ENCODE results near the gene CDK5.
"Not testable (repeated sequence)": the region's sequence is repeated elsewhere in the genome, so short reads cannot be mapped to it uniquely, and the experiment has no call there.

The CDK5 gene

DNA sequence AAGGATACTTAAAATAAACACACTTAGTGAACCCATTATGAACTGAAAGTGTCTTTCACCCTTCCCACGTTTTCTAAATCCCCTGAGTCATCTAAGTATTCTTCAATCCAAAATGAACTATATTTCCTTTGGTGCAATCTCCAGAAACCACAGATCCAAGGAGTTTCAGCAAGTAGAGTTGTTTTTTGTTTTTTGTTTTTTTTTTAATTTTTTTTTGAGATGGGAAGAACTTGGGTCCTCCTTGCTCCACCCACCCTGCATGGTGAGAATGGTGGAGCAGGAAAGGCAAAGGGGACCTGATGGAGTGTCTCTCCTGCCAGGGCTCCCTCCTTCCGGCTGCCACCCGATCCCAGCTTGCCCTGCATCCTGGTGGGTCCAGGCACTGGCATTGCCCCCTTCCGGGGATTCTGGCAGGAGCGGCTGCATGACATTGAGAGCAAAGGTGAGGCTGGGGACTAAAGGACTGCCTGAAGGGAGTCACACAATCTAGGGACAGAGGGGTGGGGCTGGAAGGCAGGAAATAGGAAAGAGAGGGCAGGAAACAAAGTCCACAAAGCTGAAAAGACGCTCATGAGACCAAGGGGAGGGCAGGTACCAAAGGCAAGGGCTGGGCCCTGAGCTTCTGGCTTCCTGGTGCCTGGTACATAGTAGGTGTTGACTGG lies 45.5 kb downstream of the CDK5 start:
- DNase-seq: no peak

GRCh38 chr7:151011616-151012015 lies 46.1 kb downstream of the CDK5 start:
- DNase-seq: not testable (repeated sequence)

- no peak for DNase-seq
Measured at GRCh38 chr7:151011097-151011409, 46.6 kb downstream of the CDK5 start.

DNA sequence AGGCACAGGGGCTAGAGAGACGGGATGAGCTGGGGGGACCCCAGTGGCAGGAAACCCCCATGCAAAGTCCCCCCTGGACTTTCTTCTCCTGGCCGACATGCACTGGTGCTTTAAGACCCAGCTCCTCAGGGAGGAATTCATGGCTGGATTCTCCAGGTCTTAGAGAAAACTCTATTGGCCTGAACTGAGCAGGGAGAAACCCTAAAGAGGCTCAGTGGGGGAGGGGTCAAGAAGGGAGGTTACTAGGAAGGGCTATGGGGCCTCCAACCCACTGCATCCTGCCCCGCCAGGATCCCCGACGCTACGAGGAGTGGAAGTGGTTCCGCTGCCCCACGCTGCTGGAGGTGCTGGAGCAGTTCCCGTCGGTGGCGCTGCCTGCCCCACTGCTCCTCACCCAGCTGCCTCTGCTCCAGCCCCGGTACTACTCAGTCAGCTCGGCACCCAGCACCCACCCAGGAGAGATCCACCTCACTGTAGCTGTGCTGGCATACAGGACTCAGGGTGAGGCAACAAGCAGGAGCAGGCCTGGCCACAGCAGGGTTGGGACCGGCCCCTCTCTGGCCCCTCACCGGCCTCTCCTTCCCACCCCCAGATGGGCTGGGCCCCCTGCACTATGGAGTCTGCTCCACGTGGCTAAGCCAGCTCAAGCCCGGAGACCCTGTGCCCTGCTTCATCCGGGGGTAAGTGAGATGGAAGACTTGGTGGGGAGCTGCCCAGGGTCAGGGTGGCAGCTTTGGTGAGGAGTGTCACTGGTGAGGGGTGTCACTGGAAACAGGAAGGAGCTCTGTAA lies 47.2 kb downstream of the CDK5 start:
- DNase-seq: peak; percentile 48

- no peak for DNase-seq
Measured at GRCh38 chr7:151010037-151010306, 47.7 kb downstream of the CDK5 start.

DNA sequence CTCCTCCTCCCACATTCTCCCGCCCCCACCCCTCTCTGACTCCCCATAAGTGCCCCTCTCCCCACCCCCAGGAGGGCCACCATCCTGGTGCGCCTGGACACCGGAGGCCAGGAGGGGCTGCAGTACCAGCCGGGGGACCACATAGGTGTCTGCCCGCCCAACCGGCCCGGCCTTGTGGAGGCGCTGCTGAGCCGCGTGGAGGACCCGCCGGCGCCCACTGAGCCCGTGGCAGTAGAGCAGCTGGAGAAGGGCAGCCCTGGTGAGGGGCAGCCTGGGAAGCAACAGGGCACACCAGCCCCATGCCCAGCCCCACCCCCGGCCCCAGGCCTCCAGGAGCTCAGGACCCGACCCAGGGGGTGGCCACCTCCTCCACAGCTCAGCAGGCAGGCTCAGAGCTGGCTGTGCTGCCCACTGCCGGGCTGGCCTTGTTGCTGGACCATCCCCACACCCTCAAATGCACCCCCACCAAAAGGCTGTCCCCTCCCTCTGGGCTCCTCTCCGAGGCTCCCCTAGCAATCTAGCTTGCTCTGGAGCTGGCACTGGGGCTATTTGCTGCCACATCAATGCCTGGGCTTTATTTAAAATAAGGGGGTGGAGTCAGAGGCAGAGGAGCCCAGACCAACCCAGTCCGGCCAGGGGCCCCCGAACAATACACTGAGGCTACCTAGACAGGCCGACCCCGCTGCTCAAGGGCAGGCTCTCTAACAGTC lies 48.2 kb downstream of the CDK5 start:
- DNase-seq: no peak

GRCh38 chr7:151008511-151009323 lies 49.0 kb downstream of the CDK5 start:
- peak; percentile 92 for DNase-seq

- DNase-seq: peak; percentile 64
Measured at GRCh38 chr7:151008143-151008510, 49.6 kb downstream of the CDK5 start.

DNA sequence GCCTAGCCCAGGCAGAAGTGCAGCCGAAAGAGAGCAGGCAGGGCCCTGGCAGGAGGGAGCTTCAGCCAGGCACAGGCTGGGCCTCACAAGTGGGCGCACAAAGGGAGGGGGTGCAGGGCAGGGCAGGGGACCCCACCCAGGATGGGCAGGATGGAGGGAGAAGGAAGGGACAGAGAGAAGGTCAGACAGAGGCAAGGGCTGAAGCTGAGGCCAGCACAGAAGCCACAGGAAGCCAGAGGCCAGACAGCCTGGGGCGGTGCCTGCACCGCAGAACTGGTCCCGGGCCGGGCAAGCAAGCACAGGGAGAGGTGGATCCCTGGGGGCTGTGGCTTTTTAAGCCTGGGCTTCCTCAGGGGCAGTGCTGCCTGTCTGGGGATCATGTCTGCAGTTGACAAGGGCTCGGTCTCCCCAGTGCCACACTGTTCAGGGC lies 50.2 kb downstream of the CDK5 start:
- DNase-seq: no peak

DNA sequence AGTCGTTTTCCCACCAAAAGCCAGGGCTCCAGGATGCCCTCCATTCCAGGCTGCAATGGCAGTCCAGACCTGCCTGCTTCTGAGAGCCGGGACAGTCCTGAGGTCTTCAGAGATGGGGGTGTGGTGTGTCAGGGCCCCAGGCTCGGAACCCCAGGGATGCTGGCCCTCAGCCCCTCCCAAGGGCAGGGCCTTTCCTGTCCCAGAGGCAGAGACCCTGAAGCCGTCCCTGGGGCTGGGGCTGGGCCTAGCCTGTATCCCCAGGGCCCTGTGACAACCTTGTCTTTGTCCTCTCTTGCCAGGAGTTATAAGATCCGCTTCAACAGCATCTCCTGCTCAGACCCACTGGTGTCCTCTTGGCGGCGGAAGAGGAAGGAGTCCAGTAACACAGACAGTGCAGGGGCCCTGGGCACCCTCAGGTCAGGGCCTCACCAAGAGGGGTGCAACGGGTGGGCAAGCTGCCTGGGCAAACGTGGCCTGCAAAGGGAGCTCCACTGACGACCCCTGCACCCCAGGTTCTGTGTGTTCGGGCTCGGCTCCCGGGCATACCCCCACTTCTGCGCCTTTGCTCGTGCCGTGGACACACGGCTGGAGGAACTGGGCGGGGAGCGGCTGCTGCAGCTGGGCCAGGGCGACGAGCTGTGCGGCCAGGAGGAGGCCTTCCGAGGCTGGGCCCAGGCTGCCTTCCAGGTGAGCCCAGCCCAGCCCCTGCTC lies 51.0 kb downstream of the CDK5 start:
- no peak for DNase-seq

- DNase-seq: no peak
Measured at GRCh38 chr7:151005566-151005965, 52.1 kb downstream of the CDK5 start.
